Kidney capillary endothelial cell (primary cell): ENCODE results near the gene FAM169A.
"Not testable (repeated sequence)": the region's sequence is repeated elsewhere in the genome, so short reads cannot be mapped to it uniquely, and the experiment has no call there.

ENCODE experiments used
- DNase-seq: peaks from one replicate; pipeline ENCODE4 v3.0.0-alpha.2; 2018; ENCODE audit warnings: low spot score

The FAM169A gene

GRCh38 chr5:74865804-74866595, at the start of gene FAM169A:
Gene FAM169A (minus strand): TSS chr5:74866387. CDS start chr5:74841676, 24,711 bp downstream.
- DNase-seq: no peak

- no peak for DNase-seq
These were observed 49.3 kb upstream of the FAM169A start for GRCh38 chr5:74915488-74915887.

- DNase-seq: not testable (repeated sequence)
These were observed 45.2 kb upstream of the FAM169A start for GRCh38 chr5:74911421-74911820.

- DNase-seq: not testable (repeated sequence)
These were observed 43.7 kb upstream of the FAM169A start for GRCh38 chr5:74909888-74910287.

- not testable (repeated sequence) for DNase-seq
These were observed 42.0 kb upstream of the FAM169A start for GRCh38 chr5:74908237-74908636.

- DNase-seq: not testable (repeated sequence)
These were observed 38.5 kb upstream of the FAM169A start for GRCh38 chr5:74904713-74905112.

GRCh38 chr5:74903165-74903787, 37.1 kb upstream of the FAM169A start:
- DNase-seq: no peak

- DNase-seq: no peak
These were observed 30.9 kb upstream of the FAM169A start for GRCh38 chr5:74897049-74897448.

- DNase-seq: no peak
These were observed 29.7 kb upstream of the FAM169A start for GRCh38 chr5:74895906-74896305.

- DNase-seq: no peak
These were observed 28.2 kb upstream of the FAM169A start for GRCh38 chr5:74894351-74894750.

GRCh38 chr5:74892921-74893320, 26.7 kb upstream of the FAM169A start:
- DNase-seq: no peak

- no peak for DNase-seq
These were observed 23.4 kb upstream of the FAM169A start for GRCh38 chr5:74889523-74890105.

- no peak for DNase-seq
These were observed 21.9 kb upstream of the FAM169A start for GRCh38 chr5:74888117-74888516.

- no peak for DNase-seq
These were observed 19.0 kb upstream of the FAM169A start for GRCh38 chr5:74885170-74885569.

GRCh38 chr5:74882379-74883134, 16.4 kb upstream of the FAM169A start:
- not testable (repeated sequence) for DNase-seq

- DNase-seq: no peak
These were observed 11.6 kb upstream of the FAM169A start for GRCh38 chr5:74877624-74878304.

GRCh38 chr5:74875994-74876791, 10.0 kb upstream of the FAM169A start:
- no peak for DNase-seq

- no peak for DNase-seq
These were observed 7.5 kb upstream of the FAM169A start for GRCh38 chr5:74873525-74874249.

GRCh38 chr5:74870299-74871067, 4.3 kb upstream of the FAM169A start:
- no peak for DNase-seq
